GM12874 (cell line): ENCODE measurements around the gene SYNPR.

ENCODE experiments used
- CTCF ChIP-seq: IDR thresholded peaks from 2 replicates; pipeline ENCODE4 v1.5.1; 2011; ENCODE audit warnings: low read depth, mild to moderate bottlenecking, control low read depth, low read length, moderate library complexity; ENCODE audit not compliant: insufficient read depth

The SYNPR gene

GRCh38 chr3:63492464-63492863 is 214.4 kb downstream of the SYNPR start:
- no peak for TF ChIP-seq CTCF

- no peak for TF ChIP-seq CTCF
Measured at GRCh38 chr3:63493101-63493500, 215.0 kb downstream of the SYNPR start.

GRCh38 chr3:63494646-63495045 is 216.5 kb downstream of the SYNPR start:
- TF ChIP-seq CTCF: no peak

GRCh38 chr3:63497641-63498040 is 219.5 kb downstream of the SYNPR start:
- TF ChIP-seq CTCF: no peak

GRCh38 chr3:63500196-63500595 is 222.1 kb downstream of the SYNPR start:
- no peak for TF ChIP-seq CTCF

GRCh38 chr3:63508305-63508704 is 230.2 kb downstream of the SYNPR start:
- no peak for TF ChIP-seq CTCF

GRCh38 chr3:63508771-63509170 is 230.7 kb downstream of the SYNPR start:
- TF ChIP-seq CTCF: no peak

- TF ChIP-seq CTCF: no peak
Measured at GRCh38 chr3:63513791-63514190, 235.7 kb downstream of the SYNPR start.
